ENCODE results near the gene TRIM61. TPM values are rescaled to one million over a fixed set of nuclear protein-coding genes. Genes with fewer than 3 reads are reported as not detected.
"Not testable (repeated sequence)": the region's sequence is repeated elsewhere in the genome, so short reads cannot be mapped to it uniquely, and the experiment has no call there.

TRIM61 gene
- total RNA-seq: 0.26 and 1.1 TPM in 2 replicates

DNA sequence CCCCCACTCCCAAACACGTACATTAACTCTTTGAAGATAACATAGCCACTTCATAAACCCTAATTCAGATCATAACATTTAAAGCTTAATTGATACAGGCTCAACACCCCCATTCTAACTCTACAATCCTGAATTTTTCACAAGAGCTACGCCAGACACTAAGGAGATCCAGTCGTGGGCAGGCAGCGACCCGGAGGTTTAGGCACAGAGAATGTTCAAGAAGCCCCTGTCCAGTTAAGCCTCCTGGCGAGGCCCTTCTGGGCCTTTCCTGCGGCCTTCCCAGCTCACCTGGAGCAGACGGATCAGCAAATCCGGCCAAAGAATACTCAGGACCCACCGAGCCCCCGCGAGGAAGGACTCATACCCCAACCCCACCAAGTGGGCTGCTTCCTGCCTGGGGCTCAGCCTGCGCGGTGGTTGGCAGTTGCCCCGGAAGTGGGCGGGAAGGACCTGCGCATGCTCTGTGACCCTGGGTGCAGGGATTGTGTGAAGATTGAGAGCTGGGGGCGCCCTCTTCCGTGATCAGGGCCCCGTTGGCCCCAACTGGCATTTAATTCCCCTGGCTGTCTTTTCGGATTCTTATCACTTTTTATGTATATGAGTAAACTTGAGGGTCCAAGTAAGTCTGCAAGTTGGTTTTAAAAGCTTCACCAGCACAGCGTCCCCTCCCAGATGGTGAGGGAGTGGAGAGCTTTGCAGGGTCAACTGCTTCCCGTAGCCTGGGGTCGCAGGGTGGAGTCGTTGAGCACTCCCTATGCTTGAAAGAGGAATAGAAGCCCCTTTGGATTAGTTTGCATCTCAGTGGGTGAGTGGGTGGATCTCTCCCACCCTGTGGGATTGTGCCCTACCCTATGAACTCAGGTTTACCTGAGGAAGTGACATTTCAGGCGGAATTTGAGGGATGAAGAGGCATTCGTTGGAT is at the start of gene TRIM61:
Gene TRIM61, minus strand, starts transcription at position 415 of the 922 bp plus-strand sequence. CDS start 7,655 bp downstream, outside the sequence.
- DNase-seq (ENCODE audit: low read depth) (no peak), FAIRE-seq (no peak)
- H3K4me3 ChIP-seq (ENCODE audit: low read depth, low read length): peak within 1 kb of the TSS; percentile 26
- H3K27me3 ChIP-seq (ENCODE audit: control insufficient read depth, insufficient read depth, low read length): no peaks in the 10 kb centered on the region
- TF ChIP-seq, protein P1, sequence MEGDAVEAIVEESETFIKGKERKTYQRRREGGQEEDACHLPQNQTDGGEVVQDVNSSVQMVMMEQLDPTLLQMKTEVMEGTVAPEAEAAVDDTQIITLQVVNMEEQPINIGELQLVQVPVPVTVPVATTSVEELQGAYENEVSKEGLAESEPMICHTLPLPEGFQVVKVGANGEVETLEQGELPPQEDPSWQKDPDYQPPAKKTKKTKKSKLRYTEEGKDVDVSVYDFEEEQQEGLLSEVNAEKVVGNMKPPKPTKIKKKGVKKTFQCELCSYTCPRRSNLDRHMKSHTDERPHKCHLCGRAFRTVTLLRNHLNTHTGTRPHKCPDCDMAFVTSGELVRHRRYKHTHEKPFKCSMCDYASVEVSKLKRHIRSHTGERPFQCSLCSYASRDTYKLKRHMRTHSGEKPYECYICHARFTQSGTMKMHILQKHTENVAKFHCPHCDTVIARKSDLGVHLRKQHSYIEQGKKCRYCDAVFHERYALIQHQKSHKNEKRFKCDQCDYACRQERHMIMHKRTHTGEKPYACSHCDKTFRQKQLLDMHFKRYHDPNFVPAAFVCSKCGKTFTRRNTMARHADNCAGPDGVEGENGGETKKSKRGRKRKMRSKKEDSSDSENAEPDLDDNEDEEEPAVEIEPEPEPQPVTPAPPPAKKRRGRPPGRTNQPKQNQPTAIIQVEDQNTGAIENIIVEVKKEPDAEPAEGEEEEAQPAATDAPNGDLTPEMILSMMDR (IDR thresholded peaks at IDR 0.05; ENCODE audit: insufficient read depth, low read length, severe bottlenecking): no peak
- H3K36me3 ChIP-seq (ENCODE audit: control insufficient read depth, insufficient read depth, low read length): no peaks in the 10 kb centered on the region

DNA sequence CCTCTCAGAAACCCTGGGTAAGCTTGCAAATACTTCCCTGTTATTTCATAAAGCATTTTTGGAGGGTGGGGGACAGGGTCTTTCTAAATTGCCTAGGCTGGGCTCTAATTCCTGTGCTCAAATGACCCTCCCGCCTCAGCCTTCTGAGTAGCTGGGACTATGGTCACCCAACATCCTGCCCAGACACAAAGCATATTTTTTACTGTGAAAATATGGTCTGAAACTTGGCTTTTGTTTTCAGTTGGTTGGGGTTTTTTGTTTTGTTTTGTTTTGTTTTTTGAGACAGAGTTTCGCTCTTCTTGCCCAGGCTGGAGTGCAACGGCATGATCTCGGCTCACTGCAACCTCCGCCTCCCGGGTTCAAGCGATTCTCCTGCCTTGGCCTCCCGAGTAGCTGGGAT is 48.3 kb upstream of the TRIM61 start:
- not testable (repeated sequence) for H3K36me3 ChIP-seq (ENCODE audit: control insufficient read depth, insufficient read depth, low read length); FAIRE-seq; H3K4me3 ChIP-seq (ENCODE audit: low read depth, low read length); H3K27me3 ChIP-seq (ENCODE audit: control insufficient read depth, insufficient read depth, low read length); DNase-seq (ENCODE audit: low read depth)

DNA sequence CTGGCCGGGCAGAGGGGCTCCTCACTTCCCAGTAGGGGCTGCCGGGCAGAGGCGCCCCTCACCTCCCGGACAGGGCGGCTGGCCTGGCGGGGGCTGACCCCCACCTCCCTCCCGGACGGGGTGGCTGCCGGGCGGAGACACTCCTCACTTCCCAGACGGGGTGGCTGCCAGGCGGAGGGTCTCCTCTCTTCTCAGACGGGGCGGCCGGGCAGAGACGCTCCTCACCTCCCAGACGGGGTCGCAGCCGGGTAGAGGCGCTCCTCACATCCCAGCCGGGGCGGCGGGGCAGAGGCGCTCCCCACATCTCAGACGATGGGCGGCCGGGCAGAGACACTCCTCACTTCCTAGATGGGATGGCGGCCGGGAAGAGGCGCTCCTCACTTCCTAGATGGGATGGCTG is 42.5 kb upstream of the TRIM61 start:
- H3K36me3 ChIP-seq (ENCODE audit: control insufficient read depth, insufficient read depth, low read length); DNase-seq (ENCODE audit: low read depth); H3K4me3 ChIP-seq (ENCODE audit: low read depth, low read length); FAIRE-seq; H3K27me3 ChIP-seq (ENCODE audit: control insufficient read depth, insufficient read depth, low read length): not testable (repeated sequence)

DNA sequence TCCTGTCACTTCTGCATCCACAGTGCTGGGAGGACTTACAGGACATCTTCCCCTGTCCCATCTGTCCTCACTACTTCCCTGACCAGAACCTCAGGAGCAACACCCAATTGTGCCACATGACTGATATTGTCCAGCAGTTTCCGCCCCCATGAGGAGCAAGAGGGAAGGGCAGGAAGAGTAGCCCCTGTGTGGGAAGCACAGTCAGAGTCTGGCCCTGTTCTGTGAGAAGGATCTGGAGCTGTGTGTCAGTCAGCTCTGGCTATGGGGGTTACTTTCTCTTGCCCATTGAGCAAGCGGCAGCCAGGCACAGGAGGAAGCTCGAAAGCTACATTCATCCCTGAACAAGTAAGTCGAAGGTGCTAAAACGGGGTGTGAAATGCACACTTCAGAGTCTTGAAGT is 39.5 kb upstream of the TRIM61 start:
- no peak overlapping the region for H3K4me3 ChIP-seq (ENCODE audit: low read depth, low read length)
- FAIRE-seq (no peak), DNase-seq (ENCODE audit: low read depth) (no peak)
- H3K27me3 ChIP-seq (ENCODE audit: control insufficient read depth, insufficient read depth, low read length): no peaks in the 10 kb centered on the region
- TF ChIP-seq, protein P1 (IDR thresholded peaks at IDR 0.05; ENCODE audit: insufficient read depth, low read length, severe bottlenecking): no peak
- no peaks in the 10 kb centered on the region for H3K36me3 ChIP-seq (ENCODE audit: control insufficient read depth, insufficient read depth, low read length)

DNA sequence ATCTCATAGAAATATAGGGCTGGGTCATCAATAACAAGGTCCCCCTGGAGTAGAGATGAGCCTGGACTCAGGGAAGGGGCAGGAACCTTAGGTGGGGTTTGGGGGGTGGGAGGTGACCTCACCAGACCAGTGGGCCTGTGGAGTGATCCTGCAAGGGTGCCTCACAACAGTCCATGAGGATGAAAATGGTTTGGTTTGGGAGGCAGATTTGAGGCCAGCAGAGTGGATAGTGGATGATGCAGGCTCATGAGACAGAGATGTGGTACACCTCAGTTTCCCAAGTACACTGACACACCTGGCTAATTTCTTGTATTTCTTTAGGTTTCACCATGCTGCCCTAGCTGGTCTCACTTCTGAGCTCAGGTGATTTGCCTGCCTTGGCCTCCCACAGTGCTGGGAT is 36.2 kb upstream of the TRIM61 start:
- DNase-seq (ENCODE audit: low read depth) (no peak), FAIRE-seq (no peak)
- Histone ChIP-seq H3K4me3 (ENCODE audit: low read depth, low read length) (no peak overlapping the region), H3K36me3 (ENCODE audit: control insufficient read depth, insufficient read depth, low read length) (no peaks in the 10 kb centered on the region), H3K27me3 (ENCODE audit: control insufficient read depth, insufficient read depth, low read length) (no peaks in the 10 kb centered on the region)
- TF ChIP-seq, protein P1 (IDR thresholded peaks at IDR 0.05; ENCODE audit: insufficient read depth, low read length, severe bottlenecking): no peak

DNA sequence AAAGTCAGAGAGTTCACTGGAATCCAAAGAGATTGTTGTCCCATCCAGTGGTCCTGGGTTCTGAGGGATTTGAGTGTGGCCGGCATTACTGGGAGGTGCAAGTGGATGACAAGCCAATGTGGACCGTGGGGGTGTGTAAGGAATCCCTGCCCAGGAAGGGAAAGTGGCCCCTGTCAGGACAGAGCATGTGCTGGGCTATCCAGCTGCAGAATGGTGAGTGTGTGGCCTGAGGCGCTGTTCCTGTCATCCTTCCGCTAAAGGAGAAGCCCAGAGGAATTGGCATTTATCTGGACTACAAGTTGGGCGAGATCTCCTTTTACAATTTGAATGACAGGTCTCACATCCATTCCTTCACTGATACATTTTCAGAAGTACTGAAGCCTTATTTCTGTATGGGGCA is 33.9 kb upstream of the TRIM61 start:
- no peaks in the 10 kb centered on the region for H3K27me3 ChIP-seq (ENCODE audit: control insufficient read depth, insufficient read depth, low read length)
- no peak overlapping the region for H3K4me3 ChIP-seq (ENCODE audit: low read depth, low read length)
- FAIRE-seq (no peak), DNase-seq (ENCODE audit: low read depth) (no peak)
- H3K36me3 ChIP-seq (ENCODE audit: control insufficient read depth, insufficient read depth, low read length): no peaks in the 10 kb centered on the region
- TF ChIP-seq, protein P1 (IDR thresholded peaks at IDR 0.05; ENCODE audit: insufficient read depth, low read length, severe bottlenecking): no peak
